SH-SY5Y (cell line): Measurements from ENCODE around the gene RAB40C.

ENCODE experiments used
- GATA2 ChIP-seq: IDR thresholded peaks from 2 replicates; pipeline ENCODE4 v1.6.1; 2011; ENCODE audit warnings: mild to moderate bottlenecking, low read depth, low read length
- GATA3 ChIP-seq: IDR thresholded peaks from 2 replicates; pipeline ENCODE4 v1.6.1; 2011; ENCODE audit warnings: low read depth, mild to moderate bottlenecking, low read length, moderate library complexity

DNA sequence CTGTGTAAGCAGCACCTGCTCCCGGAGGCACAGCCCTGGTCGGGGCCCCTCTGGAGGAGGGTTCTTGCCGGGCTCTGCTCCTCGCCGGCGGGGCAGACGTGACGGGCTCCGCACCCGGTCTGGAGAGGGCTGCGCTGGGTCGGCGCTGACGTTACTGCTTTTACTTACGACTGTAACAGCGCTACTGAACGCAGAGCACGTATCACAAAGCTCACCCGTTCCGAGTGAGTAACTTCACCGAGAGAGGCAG is 1.3 kb upstream of the RAB40C start:
- TF ChIP-seq GATA2: no peak
- no peak for TF ChIP-seq GATA3
